Measurements from ENCODE around the gene PKIB.

DNA sequence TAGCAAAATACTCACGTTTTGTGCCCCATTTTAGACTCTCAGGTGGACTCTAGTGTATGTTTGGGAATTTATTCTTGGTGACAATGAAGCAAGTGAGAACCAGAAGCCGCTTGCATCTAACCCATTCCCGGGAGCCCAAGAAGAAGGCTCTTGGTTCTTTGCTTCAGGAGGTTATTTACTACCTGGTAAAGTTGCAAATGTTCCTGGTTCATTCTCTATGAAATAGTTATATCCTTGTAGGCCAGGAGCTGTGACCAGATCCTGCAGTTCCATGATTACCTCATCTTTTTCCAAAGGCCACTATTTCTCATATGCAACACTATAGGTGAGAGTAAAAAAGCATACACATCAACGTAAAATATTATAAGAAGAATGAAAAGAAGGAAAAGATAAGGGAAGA is 108.4 kb downstream of the PKIB start:
- TF ChIP-seq, protein P1, sequence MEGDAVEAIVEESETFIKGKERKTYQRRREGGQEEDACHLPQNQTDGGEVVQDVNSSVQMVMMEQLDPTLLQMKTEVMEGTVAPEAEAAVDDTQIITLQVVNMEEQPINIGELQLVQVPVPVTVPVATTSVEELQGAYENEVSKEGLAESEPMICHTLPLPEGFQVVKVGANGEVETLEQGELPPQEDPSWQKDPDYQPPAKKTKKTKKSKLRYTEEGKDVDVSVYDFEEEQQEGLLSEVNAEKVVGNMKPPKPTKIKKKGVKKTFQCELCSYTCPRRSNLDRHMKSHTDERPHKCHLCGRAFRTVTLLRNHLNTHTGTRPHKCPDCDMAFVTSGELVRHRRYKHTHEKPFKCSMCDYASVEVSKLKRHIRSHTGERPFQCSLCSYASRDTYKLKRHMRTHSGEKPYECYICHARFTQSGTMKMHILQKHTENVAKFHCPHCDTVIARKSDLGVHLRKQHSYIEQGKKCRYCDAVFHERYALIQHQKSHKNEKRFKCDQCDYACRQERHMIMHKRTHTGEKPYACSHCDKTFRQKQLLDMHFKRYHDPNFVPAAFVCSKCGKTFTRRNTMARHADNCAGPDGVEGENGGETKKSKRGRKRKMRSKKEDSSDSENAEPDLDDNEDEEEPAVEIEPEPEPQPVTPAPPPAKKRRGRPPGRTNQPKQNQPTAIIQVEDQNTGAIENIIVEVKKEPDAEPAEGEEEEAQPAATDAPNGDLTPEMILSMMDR (IDR thresholded peaks at IDR 0.05) = no peak
- TF ChIP-seq POLR2A (IDR thresholded peaks at IDR 0.05) = no peak

All from Peyer's patch (tissue), 4 donors.